Activated naive CD4-positive, alpha-beta T cell treated with anti-CD3 and anti-CD28 coated beads, Interleukin-2, amount 10 ng/mL, durations not matched to agents 7 days and 5 days (primary cell): ENCODE data around the gene KLK14.

Experiments used
- CTCF ChIA-PET: fragments of 350-600 bp; sonication (Branson Sonifier 250); formaldehyde crosslinking; loops from one replicate; lab custom pipeline; 2021; ENCODE audit warnings: antibody characterized with exemption; lab: Charles Lee
- DNase-seq: peaks from one replicate; pipeline ENCODE4 v3.0.0-alpha.2; 2020
- H3K27ac Mint-ChIP-seq: one replicate; pipeline ENCODE4 v1.8.0; 2021; ENCODE audit warnings: mild to moderate bottlenecking, moderate library complexity, mixed read lengths
- H3K27me3 Mint-ChIP-seq: one replicate; pipeline ENCODE4 v1.8.0; 2021; ENCODE audit warnings: mild to moderate bottlenecking, mixed read lengths
- H3K36me3 Mint-ChIP-seq: one replicate; pipeline ENCODE4 v1.8.0; 2021; ENCODE audit warnings: mixed read lengths
- H3K4me1 Mint-ChIP-seq: one replicate; pipeline ENCODE4 v1.8.0; 2021; ENCODE audit warnings: mixed read lengths
- H3K4me3 Mint-ChIP-seq: one replicate; pipeline ENCODE4 v1.8.0; 2021; ENCODE audit warnings: mild to moderate bottlenecking, moderate library complexity, mixed read lengths
- H3K9me3 Mint-ChIP-seq: one replicate; pipeline ENCODE4 v1.8.0; 2021; ENCODE audit warnings: mixed read lengths

Gene KLK14

DNA sequence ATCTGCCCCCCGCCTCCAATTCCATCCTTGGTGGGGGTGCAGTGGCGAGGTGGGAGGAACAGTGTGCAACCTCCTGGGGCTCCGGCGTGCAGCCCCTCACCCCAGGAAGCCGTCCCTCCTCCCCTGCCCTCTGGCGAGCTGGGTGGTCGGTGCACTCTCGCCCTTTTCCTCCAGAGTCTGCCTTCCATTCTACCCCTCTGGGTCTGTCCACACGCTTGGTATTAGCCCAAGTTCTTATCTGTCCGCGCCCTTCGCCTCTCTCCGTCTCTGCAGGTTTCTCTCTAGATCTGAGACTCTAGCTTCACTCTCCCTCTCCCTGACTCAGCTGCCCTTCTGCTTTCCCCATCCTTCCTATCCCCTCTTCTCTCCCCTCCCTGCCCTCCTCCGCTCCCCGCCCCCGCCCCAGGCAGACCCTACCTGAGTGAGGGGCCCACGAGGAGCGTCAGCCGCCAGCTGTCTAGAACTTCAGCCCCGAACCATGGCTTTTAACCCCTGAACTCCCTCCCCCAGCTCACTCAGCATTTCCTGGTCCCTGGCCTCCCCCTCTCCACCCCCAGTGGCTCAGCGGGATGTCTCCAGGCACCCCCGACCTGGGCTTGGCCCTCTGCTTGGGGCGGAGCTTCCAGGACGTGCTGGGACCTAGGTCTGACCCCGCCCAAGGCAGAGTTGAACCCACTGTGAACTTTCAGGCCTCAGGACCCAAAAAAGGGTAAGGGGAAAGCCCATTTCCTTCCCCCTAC lies 17.3 kb downstream of the KLK14 start:
- Mint-ChIP-seq H3K4me3 (no peak overlapping the region), H3K4me1 (peaks cover 4% of the 10 kb centered on the region), H3K36me3 (no peaks in the 10 kb centered on the region), H3K27me3 (peaks cover 48% of the 10 kb centered on the region), H3K9me3 (no peaks in the 10 kb centered on the region), H3K27ac (no peak overlapping the region)
- CTCF ChIA-PET, result no interaction called here
- DNase-seq, result no peak

GRCh38 chr19:51064534-51065220 lies 18.0 kb downstream of the KLK14 start, which contains the start of gene KLK13:
KLK13 (minus strand) TSS chr19:51065092; CDS start chr19:51065067, 25 bp downstream.
- Mint-ChIP-seq H3K9me3 (no peaks in the 10 kb centered on the region), H3K27ac (no peak within 1 kb of the TSS), H3K4me1 (peaks cover 4% of the 10 kb centered on the region), H3K36me3 (no peaks in the 10 kb centered on the region), H3K4me3 (no peak within 1 kb of the TSS), H3K27me3 (peaks cover 54% of the 10 kb centered on the region)
- CTCF ChIA-PET, result no interaction called here
- no peak for DNase-seq

DNA sequence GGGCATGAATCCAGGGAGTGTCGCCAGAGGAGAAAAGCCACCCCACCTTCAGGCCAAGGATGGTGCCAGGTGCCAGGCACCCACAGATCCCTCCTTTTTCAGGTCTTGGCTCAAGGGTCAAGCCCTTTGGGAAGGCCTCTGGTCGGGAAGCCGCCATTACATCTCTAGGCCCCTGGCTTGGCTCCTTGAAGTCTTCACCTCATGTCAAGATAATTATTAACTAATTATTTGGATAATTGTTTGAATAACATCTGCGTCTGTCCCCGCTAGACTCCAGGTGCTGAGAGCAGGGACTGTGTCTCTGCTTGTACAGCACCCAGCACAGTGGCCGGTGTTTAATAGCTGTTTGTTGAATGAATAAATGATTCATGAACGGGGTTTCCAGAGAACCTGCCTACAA lies 19.0 kb downstream of the KLK14 start:
- peaks cover 57% of the 10 kb centered on the region for H3K27me3 Mint-ChIP-seq
- DNase-seq, result no peak
- H3K4me3 Mint-ChIP-seq, result no peak overlapping the region
- no peaks in the 10 kb centered on the region for H3K9me3 Mint-ChIP-seq
- no peak overlapping the region for H3K27ac Mint-ChIP-seq
- H3K4me1 Mint-ChIP-seq, result peaks cover 4% of the 10 kb centered on the region
- CTCF ChIA-PET, result no interaction called here
- no peaks in the 10 kb centered on the region for H3K36me3 Mint-ChIP-seq

DNA sequence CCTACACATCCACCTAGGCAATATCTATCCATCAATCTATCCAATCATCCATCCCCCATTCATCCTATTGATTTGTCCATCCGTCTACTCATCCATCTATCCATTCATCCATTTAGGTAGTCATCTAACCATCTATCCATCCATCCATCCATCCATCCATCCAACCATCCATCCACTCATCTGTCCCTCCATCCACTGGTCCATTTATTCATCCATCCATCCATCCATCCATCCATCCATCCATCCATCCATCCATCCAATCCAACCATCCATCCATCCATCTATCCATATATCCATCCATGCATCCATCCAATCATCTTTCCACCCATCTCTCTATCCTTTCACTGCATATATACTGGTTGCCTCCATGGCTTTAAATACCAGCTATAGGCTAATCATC lies 21.7 kb downstream of the KLK14 start:
- H3K36me3 Mint-ChIP-seq, result no peaks in the 10 kb centered on the region
- CTCF ChIA-PET, result no interaction called here
- no peak overlapping the region for H3K27ac Mint-ChIP-seq
- no peaks in the 10 kb centered on the region for H3K9me3 Mint-ChIP-seq
- no peak overlapping the region for H3K4me3 Mint-ChIP-seq
- H3K4me1 Mint-ChIP-seq, result peaks cover 3% of the 10 kb centered on the region
- peaks cover 58% of the 10 kb centered on the region for H3K27me3 Mint-ChIP-seq
- no peak for DNase-seq

- Mint-ChIP-seq H3K4me3 (no peak overlapping the region), H3K9me3 (no peaks in the 10 kb centered on the region), H3K27me3 (peaks cover 51% of the 10 kb centered on the region), H3K4me1 (peaks cover 2% of the 10 kb centered on the region), H3K27ac (no peak overlapping the region), H3K36me3 (no peaks in the 10 kb centered on the region)
- DNase-seq, result no peak
- CTCF ChIA-PET, result no interaction called here
Measured at GRCh38 chr19:51060336-51060735, 22.4 kb downstream of the KLK14 start.

GRCh38 chr19:51059715-51060114 lies 23.0 kb downstream of the KLK14 start:
- Mint-ChIP-seq H3K36me3 (no peaks in the 10 kb centered on the region), H3K9me3 (no peaks in the 10 kb centered on the region), H3K4me3 (no peak overlapping the region), H3K27ac (no peak overlapping the region), H3K27me3 (peaks cover 48% of the 10 kb centered on the region), H3K4me1 (no peaks in the 10 kb centered on the region)
- DNase-seq, result no peak
- CTCF ChIA-PET, result no interaction called here

DNA sequence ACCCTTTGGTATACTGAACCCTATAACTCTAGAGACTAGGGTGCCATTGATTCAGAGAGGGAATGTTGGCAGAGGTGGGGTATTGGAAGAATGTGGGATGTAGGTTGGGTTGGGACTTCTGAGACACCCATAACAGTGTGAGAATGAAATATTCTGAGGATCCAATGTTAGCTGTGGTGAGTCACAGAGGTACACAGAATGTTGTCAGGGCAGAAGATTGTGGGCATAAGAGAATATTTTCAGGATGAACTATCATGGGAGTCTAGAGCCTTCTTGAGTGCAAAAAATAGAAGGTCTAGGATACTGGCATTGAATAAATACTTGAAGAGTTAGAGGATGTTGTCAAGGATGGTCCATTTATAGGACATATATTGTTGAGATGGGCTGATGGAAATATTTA lies 26.8 kb downstream of the KLK14 start:
- Mint-ChIP-seq H3K27ac (no peak overlapping the region), H3K27me3 (peaks cover 41% of the 10 kb centered on the region), H3K4me1 (no peaks in the 10 kb centered on the region), H3K9me3 (no peaks in the 10 kb centered on the region), H3K4me3 (no peak overlapping the region), H3K36me3 (no peaks in the 10 kb centered on the region)
- CTCF ChIA-PET, result no interaction called here
- no peak for DNase-seq

DNA sequence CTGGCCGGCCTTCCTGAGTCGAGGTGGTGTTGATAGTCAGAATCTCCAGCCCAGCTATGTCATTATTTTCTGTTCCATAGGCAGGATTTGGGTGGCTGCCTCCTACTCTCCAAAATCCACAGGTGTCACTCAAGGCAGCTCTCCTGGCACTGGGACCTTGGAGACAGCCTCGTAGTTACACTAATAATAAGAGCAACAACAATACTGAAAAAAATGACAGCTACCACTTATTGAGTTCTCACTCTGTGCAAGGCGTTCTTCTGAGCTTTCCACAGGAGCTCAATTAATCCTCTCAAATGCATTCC lies 35.7 kb downstream of the KLK14 start:
- CTCF ChIA-PET, result no interaction called here
- Mint-ChIP-seq H3K4me1 (no peaks in the 10 kb centered on the region), H3K27me3 (peaks cover 17% of the 10 kb centered on the region), H3K9me3 (no peaks in the 10 kb centered on the region), H3K36me3 (no peaks in the 10 kb centered on the region), H3K4me3 (no peak overlapping the region), H3K27ac (no peak overlapping the region)
- DNase-seq, result no peak

GRCh38 chr19:51044327-51044726 lies 38.4 kb downstream of the KLK14 start:
- H3K27ac Mint-ChIP-seq, result no peak overlapping the region
- no peak overlapping the region for H3K4me3 Mint-ChIP-seq
- CTCF ChIA-PET, result no interaction called here
- no peak for DNase-seq
- peaks cover 22% of the 10 kb centered on the region for H3K27me3 Mint-ChIP-seq
- no peaks in the 10 kb centered on the region for H3K4me1 Mint-ChIP-seq
- no peaks in the 10 kb centered on the region for H3K9me3 Mint-ChIP-seq
- H3K36me3 Mint-ChIP-seq, result no peaks in the 10 kb centered on the region

DNA sequence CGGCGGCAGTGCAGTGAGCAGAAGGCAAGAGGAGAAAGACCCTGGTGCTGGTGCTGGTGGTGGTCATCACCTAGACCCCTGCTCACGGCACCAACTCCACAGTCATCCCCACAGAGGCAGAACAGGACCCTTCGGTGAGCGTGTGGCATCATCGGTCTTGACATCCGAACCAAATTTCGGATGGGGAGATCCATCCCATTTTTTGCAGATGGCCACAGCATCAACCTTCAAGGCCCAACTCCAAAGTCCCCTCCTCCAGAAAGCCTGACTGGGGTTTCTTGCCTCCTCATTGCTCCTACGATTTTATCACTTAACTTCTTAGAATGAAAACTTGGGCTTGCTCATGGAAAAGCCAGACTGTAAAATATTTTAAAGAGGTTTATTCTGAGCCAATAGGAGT lies 39.2 kb downstream of the KLK14 start:
- Mint-ChIP-seq H3K36me3 (no peaks in the 10 kb centered on the region), H3K4me1 (no peaks in the 10 kb centered on the region), H3K9me3 (no peaks in the 10 kb centered on the region), H3K4me3 (no peak overlapping the region), H3K27ac (no peak overlapping the region), H3K27me3 (peaks cover 22% of the 10 kb centered on the region)
- DNase-seq, result no peak
- CTCF ChIA-PET, result no interaction called here

DNA sequence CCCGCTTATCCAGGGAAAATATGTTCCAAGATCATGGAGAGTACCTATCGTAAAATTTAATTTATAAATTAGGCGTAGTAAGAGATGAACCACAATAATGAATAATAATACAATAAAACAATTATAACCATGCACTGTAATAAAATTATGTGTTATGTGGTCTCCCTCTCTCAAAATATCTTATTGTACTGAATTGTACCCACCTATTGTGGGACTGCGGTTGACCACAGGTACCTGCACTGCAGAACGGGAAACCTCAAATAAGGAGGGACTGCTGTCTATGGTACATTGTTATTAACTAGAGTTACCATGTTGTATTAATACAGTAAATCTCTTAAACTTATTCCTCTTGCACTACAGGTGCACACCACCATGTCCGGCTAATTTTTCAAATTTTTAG lies 42.5 kb downstream of the KLK14 start:
- Mint-ChIP-seq H3K4me3 (no peak overlapping the region), H3K36me3 (no peaks in the 10 kb centered on the region), H3K27ac (no peak overlapping the region), H3K9me3 (no peaks in the 10 kb centered on the region), H3K4me1 (no peaks in the 10 kb centered on the region), H3K27me3 (peaks cover 11% of the 10 kb centered on the region)
- no peak for DNase-seq
- CTCF ChIA-PET, result no interaction called here

- H3K36me3 Mint-ChIP-seq, result no peaks in the 10 kb centered on the region
- CTCF ChIA-PET, result no interaction called here
- no peak overlapping the region for H3K27ac Mint-ChIP-seq
- H3K9me3 Mint-ChIP-seq, result no peaks in the 10 kb centered on the region
- no peak for DNase-seq
- no peak overlapping the region for H3K4me3 Mint-ChIP-seq
- peaks cover 25% of the 10 kb centered on the region for H3K27me3 Mint-ChIP-seq
- H3K4me1 Mint-ChIP-seq, result no peaks in the 10 kb centered on the region
Measured at GRCh38 chr19:51036519-51036918, 46.2 kb downstream of the KLK14 start.

DNA sequence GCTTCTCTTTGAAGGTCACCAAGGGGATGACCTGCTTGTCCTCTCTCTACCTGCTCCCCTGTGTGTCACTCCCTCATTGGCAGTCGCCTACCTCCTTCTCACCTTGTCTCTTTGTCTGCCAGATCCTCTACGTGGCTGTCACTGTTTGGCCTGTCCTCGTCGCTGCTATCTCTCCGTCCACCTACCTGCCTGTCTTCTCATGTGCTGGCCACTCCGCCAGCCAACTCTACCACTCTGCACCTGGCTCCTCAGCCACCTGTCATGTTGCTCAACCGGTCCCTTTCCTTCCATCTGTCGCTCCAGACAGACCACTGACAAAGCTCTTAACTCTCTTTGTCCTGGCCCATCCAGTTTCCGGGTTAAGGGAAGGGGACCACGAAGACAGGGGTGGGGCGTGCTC lies 48.0 kb downstream of the KLK14 start, which contains the start of gene KLK12:
KLK12 (minus strand) TSS at position 299 of the 400 bp plus-strand sequence. CDS start 381 bp downstream, outside the sequence.
- peaks cover 20% of the 10 kb centered on the region for H3K27me3 Mint-ChIP-seq
- CTCF ChIA-PET, result no interaction called here
- H3K36me3 Mint-ChIP-seq, result no peaks in the 10 kb centered on the region
- no peaks in the 10 kb centered on the region for H3K9me3 Mint-ChIP-seq
- no peak within 1 kb of the TSS for H3K27ac Mint-ChIP-seq
- H3K4me3 Mint-ChIP-seq, result no peak within 1 kb of the TSS
- no peaks in the 10 kb centered on the region for H3K4me1 Mint-ChIP-seq
- no peak for DNase-seq

GRCh38 chr19:51031880-51032225 lies 50.8 kb downstream of the KLK14 start:
- no peak for DNase-seq
- Mint-ChIP-seq H3K27me3 (peaks cover 27% of the 10 kb centered on the region), H3K36me3 (no peaks in the 10 kb centered on the region), H3K4me1 (no peaks in the 10 kb centered on the region), H3K4me3 (no peak overlapping the region), H3K27ac (no peak overlapping the region), H3K9me3 (no peaks in the 10 kb centered on the region)
- CTCF ChIA-PET, result no interaction called here

DNA sequence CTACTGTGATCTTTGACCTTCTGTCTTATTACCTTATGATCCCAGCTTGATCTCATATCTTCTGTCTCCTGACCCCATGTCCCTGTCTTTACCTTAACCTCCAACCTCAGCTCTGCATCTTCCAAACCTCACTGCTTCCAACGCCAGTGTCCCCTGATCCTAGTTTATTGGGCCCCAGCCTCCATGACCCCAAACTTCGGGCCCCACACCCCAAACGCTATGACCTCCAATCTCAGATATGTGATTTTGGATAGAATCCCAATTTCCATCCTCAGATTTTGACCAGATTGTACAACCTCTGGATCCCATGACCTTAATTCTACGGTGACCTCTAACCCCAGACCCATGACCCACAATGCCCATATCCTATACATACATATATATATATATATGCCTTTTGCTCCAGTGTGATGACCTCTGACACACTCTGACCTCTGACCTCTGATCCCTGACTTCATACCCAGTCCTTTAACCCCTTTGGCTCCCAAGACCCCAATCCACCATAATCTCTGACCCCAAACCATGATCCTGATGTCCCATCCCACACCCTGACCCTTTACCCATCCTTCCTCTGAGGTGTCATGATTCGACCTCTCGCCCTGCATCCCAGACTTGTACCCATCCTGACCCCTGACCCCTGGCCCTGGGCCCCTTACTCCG lies 51.3 kb downstream of the KLK14 start:
- Mint-ChIP-seq H3K27ac (no peak overlapping the region), H3K36me3 (no peaks in the 10 kb centered on the region), H3K4me3 (no peak overlapping the region), H3K27me3 (peaks cover 30% of the 10 kb centered on the region), H3K9me3 (no peaks in the 10 kb centered on the region), H3K4me1 (no peaks in the 10 kb centered on the region)
- no peak for DNase-seq
- CTCF ChIA-PET, result no interaction called here
